GM19463 (cell line): ENCODE data around the gene HIGD1B.
"Not testable (repeated sequence)": the region's sequence is repeated elsewhere in the genome, so short reads cannot be mapped to it uniquely, and the experiment has no call there.

Experiments used
- ATAC-seq: cut with Tn5 transposase; IDR thresholded peaks from one replicate; pipeline ENCODE4 v1.9.1; 2021; ENCODE audit warnings: mild to moderate bottlenecking, moderate library complexity; ENCODE audit not compliant: unreplicated experiment

The HIGD1B gene

GRCh38 chr17:44847586-44847985, at the start of gene HIGD1B:
TSS of gene HIGD1B (plus strand) at chr17:44847883. CDS start at chr17:44848153, 270 bp downstream.
- no peak for ATAC-seq

GRCh38 chr17:44798356-44798755, 49.3 kb upstream of the HIGD1B start:
- no peak for ATAC-seq

- ATAC-seq, result no peak
These were observed 45.8 kb upstream of the HIGD1B start for GRCh38 chr17:44801880-44802279.

- ATAC-seq, result no peak
These were observed 43.2 kb upstream of the HIGD1B start for GRCh38 chr17:44804302-44805089.

GRCh38 chr17:44807093-44807816, 40.4 kb upstream of the HIGD1B start:
- ATAC-seq, result no peak

GRCh38 chr17:44807817-44808155, 39.9 kb upstream of the HIGD1B start:
- no peak for ATAC-seq

GRCh38 chr17:44808156-44808555, 39.5 kb upstream of the HIGD1B start:
- ATAC-seq, result no peak

- not testable (repeated sequence) for ATAC-seq
These were observed 38.9 kb upstream of the HIGD1B start for GRCh38 chr17:44808656-44809388.

- ATAC-seq, result no peak
These were observed 35.4 kb upstream of the HIGD1B start for GRCh38 chr17:44812263-44812662.

GRCh38 chr17:44818508-44818907, 29.2 kb upstream of the HIGD1B start:
- ATAC-seq, result not testable (repeated sequence)

- no peak for ATAC-seq
These were observed 27.0 kb upstream of the HIGD1B start for GRCh38 chr17:44820631-44821212.

- not testable (repeated sequence) for ATAC-seq
These were observed 22.4 kb upstream of the HIGD1B start for GRCh38 chr17:44825236-44825635.

- no peak for ATAC-seq
These were observed 21.4 kb upstream of the HIGD1B start for GRCh38 chr17:44826123-44826790.

- no peak for ATAC-seq
These were observed 19.8 kb upstream of the HIGD1B start for GRCh38 chr17:44827863-44828262.

- ATAC-seq, result no peak
These were observed 18.7 kb upstream of the HIGD1B start for GRCh38 chr17:44828919-44829522.

GRCh38 chr17:44829523-44830358, 17.9 kb upstream of the HIGD1B start, which contains the start of gene GJC1:
TSS of gene GJC1 (minus strand) at chr17:44830287. CDS start at chr17:44805817, 24,470 bp downstream.
- no peak for ATAC-seq

GRCh38 chr17:44830359-44831288, 17.1 kb upstream of the HIGD1B start:
- ATAC-seq, result no peak

- ATAC-seq, result no peak
These were observed 16.3 kb upstream of the HIGD1B start for GRCh38 chr17:44831371-44831770.
